HG03575 (cell line): ENCODE measurements around the gene C17orf78.
"Not testable (repeated sequence)": the region's sequence is repeated elsewhere in the genome, so short reads cannot be mapped to it uniquely, and the experiment has no call there.

ENCODE experiments used
- ATAC-seq: cut with Tn5 transposase; IDR thresholded peaks from one replicate; pipeline ENCODE4 v1.9.1; 2021; ENCODE audit not compliant: unreplicated experiment, insufficient number of reproducible peaks, low FRiP score; ENCODE audit errors: extremely low read depth

Gene C17orf78

DNA sequence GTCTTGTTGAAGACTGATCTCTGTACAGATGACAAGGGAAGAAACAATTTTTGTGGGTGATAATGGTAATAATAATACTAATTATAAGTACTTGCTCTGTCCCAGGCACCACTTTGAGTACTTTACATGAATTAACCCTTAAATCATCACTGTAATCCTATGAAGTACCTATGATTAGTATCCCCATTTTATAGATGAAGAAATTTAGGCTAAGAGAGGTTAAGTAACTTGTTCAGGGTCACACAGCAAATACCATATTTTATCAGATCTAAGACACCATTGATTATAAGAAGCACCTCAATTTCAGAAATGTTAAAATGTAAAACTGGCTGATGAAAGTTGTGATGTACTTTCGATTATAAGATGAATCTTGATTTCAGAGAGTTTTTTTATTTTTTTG lies 49.5 kb downstream of the C17orf78 start:
- ATAC-seq, result no peak

DNA sequence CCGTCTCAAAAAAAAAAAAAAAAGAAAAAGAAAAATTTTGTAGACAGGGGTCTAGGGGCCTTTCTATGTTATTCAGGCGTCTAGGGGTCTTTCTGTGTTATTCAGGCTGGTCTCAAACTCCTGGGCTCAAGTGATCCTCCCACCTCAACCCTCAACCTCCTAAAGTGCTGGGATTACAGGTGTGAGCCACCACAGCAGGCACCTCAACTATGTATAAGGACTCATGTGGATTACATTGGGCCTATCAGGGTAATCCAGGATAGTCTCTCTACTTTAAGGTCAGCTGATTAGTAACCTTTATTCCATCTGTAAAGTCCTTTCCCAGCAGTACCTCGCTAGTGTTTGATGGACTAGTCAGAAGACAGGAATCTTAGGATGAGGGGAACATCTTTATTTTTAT lies 53.3 kb downstream of the C17orf78 start:
- no peak for ATAC-seq

DNA sequence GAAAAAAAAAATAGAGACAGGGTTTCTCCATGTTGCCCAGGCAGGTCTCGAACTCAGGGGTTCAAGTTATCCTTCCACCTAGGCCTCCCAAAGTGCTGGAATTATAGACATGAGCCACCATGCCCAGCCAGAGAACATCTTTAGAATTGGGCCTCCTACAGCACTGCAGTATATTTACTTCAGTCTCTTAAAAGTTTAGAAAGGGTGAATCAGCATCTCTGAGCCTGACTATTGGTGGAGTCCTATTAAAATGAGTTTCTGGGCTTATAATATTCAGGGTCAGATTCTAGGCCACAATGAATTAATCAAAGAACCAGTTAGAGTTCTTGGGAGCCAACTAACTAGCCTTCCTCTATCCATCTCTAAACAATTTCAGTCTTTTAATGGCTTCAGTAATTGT lies 53.7 kb downstream of the C17orf78 start:
- ATAC-seq, result no peak

DNA sequence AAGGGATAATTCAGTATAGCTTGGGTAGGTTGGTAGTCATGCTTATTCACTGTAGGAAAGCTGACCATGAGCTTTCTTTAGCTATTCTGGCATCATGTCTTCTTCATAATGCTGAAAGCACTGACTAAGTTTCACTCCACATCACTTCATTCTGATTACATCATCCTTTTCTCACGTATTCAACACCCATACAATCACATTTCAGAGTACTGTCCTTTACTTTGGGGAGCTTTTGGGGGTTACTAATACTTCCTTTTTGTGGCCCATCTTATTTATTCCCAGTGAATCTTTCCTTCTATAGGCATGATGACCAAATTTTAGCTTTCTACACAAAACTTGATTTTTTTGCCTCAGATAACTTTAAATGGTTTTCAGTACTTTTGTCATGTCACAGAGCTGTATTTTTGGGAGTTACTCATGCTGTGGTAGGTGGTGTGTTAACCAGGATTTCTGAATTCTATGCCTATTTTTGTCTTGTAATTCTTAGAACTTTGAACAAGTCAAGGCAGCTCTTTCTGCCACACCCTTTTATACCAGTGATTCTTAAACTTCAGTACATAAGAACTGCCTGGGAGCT lies 54.4 kb downstream of the C17orf78 start:
- no peak for ATAC-seq

DNA sequence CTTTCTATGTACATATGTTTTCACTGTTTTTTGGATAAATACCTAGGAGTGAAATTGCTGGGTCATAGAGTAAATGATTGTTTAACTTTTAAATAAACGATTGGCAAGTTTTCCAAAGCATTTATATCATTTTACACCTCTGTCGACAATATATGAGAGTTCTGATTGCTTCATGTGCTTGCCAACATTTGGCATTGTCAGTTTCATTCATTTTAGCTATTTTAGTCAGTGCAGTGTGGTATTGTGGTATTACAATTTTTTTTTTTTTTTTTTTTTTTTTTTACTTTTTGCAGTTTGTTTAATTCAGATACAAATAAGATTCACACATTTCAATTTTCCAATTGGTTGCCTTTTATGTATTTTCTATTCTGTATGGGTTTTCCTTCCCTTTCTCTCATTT lies 56.9 kb downstream of the C17orf78 start:
- ATAC-seq, result no peak

DNA sequence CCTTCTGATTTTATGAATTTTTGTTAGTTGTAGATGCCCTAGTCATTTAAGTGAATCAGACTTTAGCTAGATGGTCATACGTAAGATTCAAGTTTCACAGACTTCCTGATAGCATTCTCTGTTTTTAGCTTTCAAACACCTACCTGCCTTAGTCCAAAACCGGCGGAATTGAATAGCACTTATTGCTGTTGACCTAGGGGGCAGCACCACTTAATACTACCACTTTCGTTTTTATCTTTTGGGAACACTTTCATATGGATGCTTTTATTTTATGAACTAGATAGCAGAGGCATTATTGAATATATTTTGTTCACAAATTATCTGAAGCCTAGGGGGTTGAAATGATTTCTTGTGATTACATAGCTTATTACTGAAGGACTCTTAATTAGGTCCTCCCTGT lies 62.4 kb downstream of the C17orf78 start:
- ATAC-seq, result no peak

DNA sequence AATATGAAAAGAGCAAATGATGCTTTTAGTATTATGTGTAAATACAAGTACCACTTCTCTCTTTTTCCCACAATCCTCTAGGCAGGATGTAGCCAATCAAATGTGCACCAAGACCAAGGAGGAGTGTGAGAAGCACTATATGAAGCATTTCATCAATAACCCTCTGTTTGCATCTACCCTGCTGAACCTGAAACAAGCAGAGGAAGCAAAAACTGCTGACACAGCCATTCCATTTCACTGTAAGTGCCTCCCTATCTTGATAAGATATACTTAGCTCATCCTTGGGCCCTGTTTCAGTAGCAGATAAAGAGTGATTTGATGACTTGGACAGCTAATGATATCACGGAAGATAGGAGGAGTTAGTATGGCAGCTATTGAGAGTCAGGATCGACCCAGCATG lies 64.6 kb downstream of the C17orf78 start:
- ATAC-seq, result no peak

DNA sequence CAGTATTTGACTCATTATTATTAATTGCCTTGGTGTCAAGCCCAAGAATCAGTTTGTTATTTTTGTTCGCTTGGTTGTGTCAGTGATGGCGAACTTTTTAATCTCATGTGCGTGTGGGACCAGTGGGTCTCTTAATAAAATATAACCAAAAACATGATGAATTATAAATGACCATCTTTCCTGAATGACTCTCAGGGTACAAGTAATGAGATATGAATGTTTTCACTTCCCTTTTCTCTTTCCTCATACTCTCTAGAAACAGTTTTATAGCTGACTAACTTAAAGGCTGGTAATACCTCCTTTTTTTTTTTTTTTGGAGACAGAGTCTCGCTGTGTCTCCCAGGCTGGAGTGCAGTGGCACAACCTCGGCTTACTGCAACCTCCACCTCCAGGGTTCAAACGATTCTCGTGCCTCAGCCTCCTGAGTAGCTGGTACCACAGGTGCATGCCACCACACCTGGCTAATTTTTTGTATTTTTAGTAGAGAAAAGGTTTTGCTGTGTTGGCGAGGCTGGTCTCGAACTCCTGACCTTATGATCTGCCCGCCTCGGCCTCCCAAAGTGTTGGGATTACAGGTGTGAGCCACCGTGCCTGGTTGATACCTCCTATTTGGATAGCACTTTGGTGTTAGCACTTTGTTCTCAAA lies 65.7 kb downstream of the C17orf78 start:
- ATAC-seq, result not testable (repeated sequence)
